ENCODE results near the gene ICAM2.

ICAM2 gene

DNA sequence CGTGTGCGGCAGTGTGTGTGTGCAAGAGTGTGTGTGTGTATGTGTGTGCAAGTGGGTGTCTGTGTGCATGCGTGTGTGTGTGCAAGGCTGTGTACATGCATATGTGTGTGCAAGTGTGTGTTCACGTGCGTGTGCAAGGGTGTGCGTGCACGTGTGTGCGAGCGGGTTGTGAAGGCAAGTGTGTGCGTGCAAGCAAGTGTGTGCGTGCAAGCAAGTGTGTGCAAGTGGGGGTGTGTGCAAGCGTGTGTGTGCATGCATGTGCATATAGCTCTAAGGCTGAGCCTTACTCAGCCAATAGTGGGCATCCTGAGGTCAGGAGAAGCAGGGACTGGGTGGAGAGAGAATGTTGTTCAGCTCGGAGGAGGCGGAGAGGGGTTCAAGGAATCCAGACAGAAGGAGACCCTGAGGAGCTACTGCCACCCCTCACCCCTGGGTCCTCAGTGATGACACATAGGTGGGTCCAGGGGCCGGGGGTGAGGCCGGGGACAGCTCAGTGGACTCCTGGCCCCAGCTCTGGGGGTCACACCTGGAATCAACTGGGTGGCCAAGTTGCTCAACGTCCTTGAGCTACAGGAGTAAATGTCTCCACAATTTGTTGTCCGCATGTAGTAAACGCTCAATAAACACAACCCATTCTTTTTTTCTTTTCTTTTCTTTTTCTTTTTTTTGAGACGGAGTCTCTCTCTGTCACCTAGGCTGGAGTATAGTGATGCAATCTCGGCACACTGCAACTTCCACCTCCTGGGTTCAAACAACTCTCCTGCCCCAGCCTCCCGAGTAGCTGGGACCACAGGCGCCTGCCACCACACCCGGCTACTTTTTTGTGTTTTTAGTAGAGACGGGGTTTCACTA is 20.5 kb downstream of the ICAM2 start:
- no peak overlapping the region for H3K27ac ChIP-seq
- TF ChIP-seq CTCF (IDR thresholded peaks at IDR 0.05), result no peak
- no peak for TF ChIP-seq ZFX (IDR thresholded peaks at IDR 0.05; ENCODE audit: borderline replicate concordance)

- TF ChIP-seq ZFX (IDR thresholded peaks at IDR 0.05; ENCODE audit: borderline replicate concordance) (no peak), CTCF (IDR thresholded peaks at IDR 0.05) (no peak)
- H3K27ac ChIP-seq, result no peak overlapping the region
Measured at GRCh38 chr17:63998721-63999679, 21.4 kb downstream of the ICAM2 start.

GRCh38 chr17:63998050-63998720 is 22.2 kb downstream of the ICAM2 start, which contains the start of gene PRR29:
Gene PRR29 (plus strand): TSS chr17:63998351. CDS start chr17:63998365, 14 bp downstream.
- H3K27ac ChIP-seq, result no peak within 1 kb of the TSS
- no peak for TF ChIP-seq ZFX (IDR thresholded peaks at IDR 0.05; ENCODE audit: borderline replicate concordance)
- TF ChIP-seq CTCF (IDR thresholded peaks at IDR 0.05), result no peak

DNA sequence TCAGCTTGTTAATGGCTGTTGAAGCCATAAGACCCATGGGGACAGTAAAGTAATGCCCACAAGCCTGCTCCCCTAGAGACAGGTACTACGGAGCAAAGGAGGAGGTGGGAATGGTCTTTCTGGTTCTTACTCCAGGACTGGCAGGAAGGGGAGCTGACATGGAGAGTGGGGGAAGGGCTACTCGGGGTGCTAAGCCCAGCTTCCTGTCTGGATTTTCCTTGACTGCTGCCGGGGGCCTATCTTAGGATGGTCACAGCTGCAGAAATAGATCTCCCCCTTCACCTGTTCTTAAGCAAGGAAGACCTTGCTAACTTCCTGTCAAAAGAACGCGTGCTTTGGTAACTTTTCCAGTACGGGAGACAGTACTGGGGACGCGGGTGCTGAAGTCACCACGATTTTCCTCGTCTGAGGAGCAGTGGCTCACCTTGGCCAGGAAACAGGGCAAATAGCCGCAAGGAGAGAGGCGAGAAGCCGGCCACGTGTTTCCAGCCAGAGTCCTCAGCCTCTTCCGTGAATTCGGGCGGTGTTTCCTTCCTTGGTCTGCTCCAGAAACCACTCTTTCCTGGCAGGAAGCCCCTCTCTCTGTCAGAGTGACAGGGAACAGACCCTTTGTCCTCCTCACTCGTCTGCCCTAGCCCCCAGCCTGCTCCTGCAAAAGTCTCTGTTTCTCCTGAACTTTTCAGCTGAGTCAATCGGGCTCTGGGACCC is 22.9 kb downstream of the ICAM2 start:
- TF ChIP-seq CTCF (IDR thresholded peaks at IDR 0.05) (no peak), ZFX (IDR thresholded peaks at IDR 0.05; ENCODE audit: borderline replicate concordance) (no peak)
- no peak overlapping the region for H3K27ac ChIP-seq

- no peak for TF ChIP-seq ZFX (IDR thresholded peaks at IDR 0.05; ENCODE audit: borderline replicate concordance)
- no peak for TF ChIP-seq CTCF (IDR thresholded peaks at IDR 0.05)
- H3K27ac ChIP-seq, result no peak overlapping the region
Measured at GRCh38 chr17:63996430-63997182, 23.8 kb downstream of the ICAM2 start.

GRCh38 chr17:63995626-63996025 is 24.8 kb downstream of the ICAM2 start:
- TF ChIP-seq ZFX (IDR thresholded peaks at IDR 0.05; ENCODE audit: borderline replicate concordance) (no peak), CTCF (IDR thresholded peaks at IDR 0.05) (no peak)
- H3K27ac ChIP-seq, result no peak overlapping the region

Measured in 22Rv1 (cell line).